ENCODE measurements around the gene CNN3.

- no peak for TF ChIP-seq CTCF (IDR thresholded peaks at IDR 0.05)
- no peak for TF ChIP-seq EZH2 (IDR thresholded peaks at IDR 0.05; ENCODE audit: borderline replicate concordance, insufficient read depth, low read depth, low read length, poor library complexity, severe bottlenecking)
Measured at GRCh38 chr1:94858276-94858675, 68.6 kb downstream of the CNN3 start.

Measured in B cell (primary cell).